Fibroblast of the conjunctiva (primary cell): ENCODE measurements around the gene KCNAB1.
"Not testable (repeated sequence)": the region's sequence is repeated elsewhere in the genome, so short reads cannot be mapped to it uniquely, and the experiment has no call there.

Experiments used
- DNase-seq: peaks from one replicate; pipeline ENCODE4 v3.0.0-alpha.2; 2010; ENCODE audit warnings: low read depth

The KCNAB1 gene

GRCh38 chr3:156222381-156222780 is 102.0 kb downstream of the KCNAB1 start:
- DNase-seq: not testable (repeated sequence)

GRCh38 chr3:156224046-156224445 is 103.7 kb downstream of the KCNAB1 start:
- not testable (repeated sequence) for DNase-seq

- DNase-seq: no peak
These were observed 106.5 kb downstream of the KCNAB1 start for GRCh38 chr3:156226676-156227420.

- no peak for DNase-seq
These were observed 107.3 kb downstream of the KCNAB1 start for GRCh38 chr3:156227704-156228103.

- no peak for DNase-seq
These were observed 110.0 kb downstream of the KCNAB1 start for GRCh38 chr3:156230278-156230900.

GRCh38 chr3:156231221-156231620 is 110.8 kb downstream of the KCNAB1 start:
- not testable (repeated sequence) for DNase-seq

GRCh38 chr3:156233876-156234275 is 113.5 kb downstream of the KCNAB1 start:
- DNase-seq: no peak

- DNase-seq: no peak
These were observed 116.3 kb downstream of the KCNAB1 start for GRCh38 chr3:156236556-156237260.

- no peak for DNase-seq
These were observed 120.3 kb downstream of the KCNAB1 start for GRCh38 chr3:156240642-156241041.

GRCh38 chr3:156246961-156247725 is 126.8 kb downstream of the KCNAB1 start:
- DNase-seq: no peak

- no peak for DNase-seq
These were observed 130.2 kb downstream of the KCNAB1 start for GRCh38 chr3:156250550-156250949.

GRCh38 chr3:156251424-156251823 is 131.0 kb downstream of the KCNAB1 start:
- no peak for DNase-seq

GRCh38 chr3:156252656-156253055 is 132.3 kb downstream of the KCNAB1 start:
- no peak for DNase-seq

- DNase-seq: no peak
These were observed 132.8 kb downstream of the KCNAB1 start for GRCh38 chr3:156253150-156253549.

- DNase-seq: no peak
These were observed 135.9 kb downstream of the KCNAB1 start for GRCh38 chr3:156256256-156256655.

GRCh38 chr3:156256945-156257344 is 136.6 kb downstream of the KCNAB1 start:
- no peak for DNase-seq

- DNase-seq: no peak
These were observed 137.9 kb downstream of the KCNAB1 start for GRCh38 chr3:156258301-156258700.

GRCh38 chr3:156259896-156260295 is 139.5 kb downstream of the KCNAB1 start:
- no peak for DNase-seq

GRCh38 chr3:156260331-156260730 is 140.0 kb downstream of the KCNAB1 start:
- DNase-seq: no peak

- no peak for DNase-seq
These were observed 144.4 kb downstream of the KCNAB1 start for GRCh38 chr3:156264771-156265170.

GRCh38 chr3:156271508-156271907 is 151.1 kb downstream of the KCNAB1 start:
- DNase-seq: no peak

- DNase-seq: no peak
These were observed 151.8 kb downstream of the KCNAB1 start for GRCh38 chr3:156271995-156272719.
